PFSK-1 (cell line): Measurements from ENCODE around the gene SLC37A3. TPM values are rescaled to one million over a fixed set of nuclear protein-coding genes. Genes with fewer than 3 reads are reported as not detected.

ENCODE experiments used
- FOXP2 ChIP-seq: optimal IDR thresholded peaks from 2 replicates; pipeline ENCODE3; 2011; ENCODE audit warnings: borderline replicate concordance, control low read depth, inconsistent platforms; ENCODE audit not compliant: insufficient read depth; ENCODE audit errors: extremely low read length, extremely low read depth
- POLR2AphosphoS5 ChIP-seq: IDR thresholded peaks from 2 replicates; pipeline ENCODE4 v1.6.1; 2012; ENCODE audit warnings: low read depth, mild to moderate bottlenecking, control low read depth, low read length, moderate library complexity
- REST ChIP-seq, 2 experiments: IDR thresholded peaks; 2 replicates each; pipeline versions ENCODE4 v1.6.1 to v1.8.0; 2011 to 2012; ENCODE audit warnings: low read depth in 2 of 2, low read length in 2 of 2, control low read depth in 1 of 2, inconsistent platforms in 1 of 2, mild to moderate bottlenecking in 1 of 2, moderate library complexity in 1 of 2; ENCODE audit not compliant: insufficient read depth in 1 of 2
- SIN3A ChIP-seq: IDR thresholded peaks from 2 replicates; pipeline ENCODE4 v1.6.1; 2012; ENCODE audit warnings: mild to moderate bottlenecking, low read length, moderate library complexity, borderline replicate concordance; ENCODE audit not compliant: insufficient read depth
- TAF1 ChIP-seq: IDR thresholded peaks from 2 replicates; pipeline ENCODE4 v1.6.1; 2012; ENCODE audit warnings: low read length, control low read depth, borderline replicate concordance; ENCODE audit not compliant: insufficient read depth
- polyA plus RNA-seq: library from polyadenylated mRNA; unstranded; fragments of >200 nt; gene quantifications from one replicate; pipeline ENCODE4 v1.2.1, GENCODE V29; 2012; ENCODE audit warnings: low read depth, missing spikeins; ENCODE audit not compliant: insufficient read length

Gene SLC37A3, protein sequence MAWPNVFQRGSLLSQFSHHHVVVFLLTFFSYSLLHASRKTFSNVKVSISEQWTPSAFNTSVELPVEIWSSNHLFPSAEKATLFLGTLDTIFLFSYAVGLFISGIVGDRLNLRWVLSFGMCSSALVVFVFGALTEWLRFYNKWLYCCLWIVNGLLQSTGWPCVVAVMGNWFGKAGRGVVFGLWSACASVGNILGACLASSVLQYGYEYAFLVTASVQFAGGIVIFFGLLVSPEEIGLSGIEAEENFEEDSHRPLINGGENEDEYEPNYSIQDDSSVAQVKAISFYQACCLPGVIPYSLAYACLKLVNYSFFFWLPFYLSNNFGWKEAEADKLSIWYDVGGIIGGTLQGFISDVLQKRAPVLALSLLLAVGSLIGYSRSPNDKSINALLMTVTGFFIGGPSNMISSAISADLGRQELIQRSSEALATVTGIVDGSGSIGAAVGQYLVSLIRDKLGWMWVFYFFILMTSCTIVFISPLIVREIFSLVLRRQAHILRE
- 25.1 TPM for polyA plus RNA-seq

- TF ChIP-seq TAF1 = no peak
- TF ChIP-seq FOXP2 = peak; percentile 94
- TF ChIP-seq POLR2AphosphoS5 = peak; percentile 81
- peak; percentile 32; the same call in 1 of the 2 replicates for TF ChIP-seq SIN3A
- no peak for TF ChIP-seq REST (IDR thresholded peaks at IDR 0.05; ENCODE audit: insufficient read depth in 1 of 2, low read depth in 2 of 2, low read length in 2 of 2)
These were observed at the start of gene SLC37A3 for GRCh38 chr7:140397784-140398750. Gene SLC37A3, minus strand, starts transcription at chr7:140398530. Its CDS starts 16,004 bp downstream, at chr7:140382526.

DNA sequence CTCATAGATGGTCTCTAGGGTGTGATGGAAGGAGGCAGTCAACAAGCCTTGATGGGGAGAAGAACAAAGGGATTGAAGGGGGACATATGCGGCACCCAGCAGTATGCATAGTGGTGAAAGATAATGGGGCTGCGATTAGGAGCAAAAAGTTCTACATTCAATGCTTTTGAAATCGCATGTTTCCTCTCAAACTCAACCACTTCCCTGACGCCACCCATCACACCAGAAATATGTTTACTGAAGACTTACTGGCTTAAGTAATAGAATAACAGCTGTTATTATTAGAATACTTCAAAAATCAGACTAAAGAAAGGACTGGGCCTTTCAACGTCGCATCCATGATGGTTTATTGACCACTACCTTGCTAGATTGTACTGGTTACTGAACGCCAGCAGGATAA is 49.5 kb upstream of the SLC37A3 start:
- TF ChIP-seq REST (IDR thresholded peaks at IDR 0.05; ENCODE audit: insufficient read depth in 1 of 2, low read depth in 2 of 2, low read length in 2 of 2) (no peak), TAF1 (no peak), FOXP2 (no peak), SIN3A (no peak), POLR2AphosphoS5 (no peak)

GRCh38 chr7:140446467-140446866 is 48.1 kb upstream of the SLC37A3 start:
- TF ChIP-seq TAF1 (no peak), POLR2AphosphoS5 (no peak), SIN3A (no peak), FOXP2 (no peak), REST (IDR thresholded peaks at IDR 0.05; ENCODE audit: insufficient read depth in 1 of 2, low read depth in 2 of 2, low read length in 2 of 2) (no peak)

DNA sequence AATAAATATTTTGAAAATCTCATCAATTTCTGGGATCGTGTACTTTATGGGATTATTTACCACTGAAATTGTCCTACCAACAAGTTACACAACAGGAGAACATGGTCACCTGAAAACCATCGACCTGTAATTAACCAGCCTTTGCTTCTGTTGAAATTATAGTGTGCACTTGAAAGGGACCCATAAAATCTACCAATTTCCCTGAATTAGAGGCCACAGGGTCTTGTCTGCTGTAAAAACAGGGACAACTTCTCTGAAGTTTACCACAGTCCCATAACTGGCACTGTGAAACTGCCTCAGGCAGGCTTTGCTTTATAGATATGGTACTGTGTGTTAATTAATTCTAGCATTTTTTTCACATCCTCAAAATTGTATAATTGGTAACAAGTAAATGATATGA is 43.2 kb upstream of the SLC37A3 start:
- TF ChIP-seq TAF1 (no peak), SIN3A (no peak), REST (IDR thresholded peaks at IDR 0.05; ENCODE audit: insufficient read depth in 1 of 2, low read depth in 2 of 2, low read length in 2 of 2) (no peak), FOXP2 (no peak), POLR2AphosphoS5 (no peak)
